ENCODE results near the gene RRBP1.

RRBP1 gene

GRCh38 chr20:17648315-17648646, 33.8 kb downstream of the RRBP1 start:
- Mint-ChIP-seq H3K4me3 (peak overlapping the region in 1 of 3 experiments; percentile 19), H3K27ac (peak overlapping the region in 2 of 3 experiments; percentile 27 to 76)
- no peak for TF ChIP-seq CTCF (IDR thresholded peaks at IDR 0.05; ENCODE audit: unreplicated experiment in 3 of 3)

GRCh38 chr20:17647391-17648314, 34.4 kb downstream of the RRBP1 start:
- Mint-ChIP-seq H3K27me3 (ENCODE audit: low read depth) (no peaks in the 10 kb centered on the region), H3K9me3 (no peaks in the 10 kb centered on the region), H3K4me3 (peak overlapping the region in 1 of 3 experiments; percentile 19), H3K36me3 (ENCODE audit: low read depth) (no peaks in the 10 kb centered on the region), H3K27ac (peak overlapping the region; percentile 27 to 76 (median 74)), H3K4me1 (peaks cover 87% of the 10 kb centered on the region)
- TF ChIP-seq CTCF (IDR thresholded peaks at IDR 0.05; ENCODE audit: unreplicated experiment in 3 of 3) = no peak

More at GRCh38 chr20:17648315-17648646, 33.8 kb downstream of the RRBP1 start:
- peaks cover 4% of the 10 kb centered on the region for H3K36me3 Mint-ChIP-seq (ENCODE audit: low read depth)
- no peaks in the 10 kb centered on the region for H3K9me3 Mint-ChIP-seq
- no peaks in the 10 kb centered on the region for H3K27me3 Mint-ChIP-seq (ENCODE audit: low read depth)
- H3K4me1 Mint-ChIP-seq = peaks cover 92% of the 10 kb centered on the region

GRCh38 chr20:17646961-17647301, 35.1 kb downstream of the RRBP1 start:
- Mint-ChIP-seq H3K4me1 (peaks cover 80% of the 10 kb centered on the region), H3K4me3 (peak overlapping the region in 1 of 3 experiments; percentile 13), H3K9me3 (no peaks in the 10 kb centered on the region), H3K27me3 (ENCODE audit: low read depth) (no peaks in the 10 kb centered on the region), H3K27ac (peak overlapping the region; percentile 69 to 76 (median 74)), H3K36me3 (ENCODE audit: low read depth) (no peaks in the 10 kb centered on the region)
- TF ChIP-seq CTCF (IDR thresholded peaks at IDR 0.05; ENCODE audit: unreplicated experiment in 3 of 3) = no peak

- H3K27me3 Mint-ChIP-seq (ENCODE audit: low read depth) = no peaks in the 10 kb centered on the region
- no peaks in the 10 kb centered on the region for H3K9me3 Mint-ChIP-seq
- no peak for TF ChIP-seq CTCF (IDR thresholded peaks at IDR 0.05; ENCODE audit: unreplicated experiment in 3 of 3)
- peak overlapping the region in 2 of 3 experiments; percentile 1 to 13 for H3K4me3 Mint-ChIP-seq
- no peaks in the 10 kb centered on the region for H3K36me3 Mint-ChIP-seq (ENCODE audit: low read depth)
- H3K27ac Mint-ChIP-seq = peak overlapping the region; percentile 69 to 76 (median 74)
- H3K4me1 Mint-ChIP-seq = peaks cover 78% of the 10 kb centered on the region
Observed at GRCh38 chr20:17646209-17646960, 35.7 kb downstream of the RRBP1 start.

GRCh38 chr20:17645546-17646208, 36.4 kb downstream of the RRBP1 start:
- H3K9me3 Mint-ChIP-seq = no peaks in the 10 kb centered on the region
- no peaks in the 10 kb centered on the region for H3K36me3 Mint-ChIP-seq (ENCODE audit: low read depth)
- TF ChIP-seq CTCF (IDR thresholded peaks at IDR 0.05; ENCODE audit: unreplicated experiment in 3 of 3) = no peak
- H3K27ac Mint-ChIP-seq = peak overlapping the region; percentile 87 to 98 (median 90)
- peaks cover 71% of the 10 kb centered on the region for H3K4me1 Mint-ChIP-seq
- no peaks in the 10 kb centered on the region for H3K27me3 Mint-ChIP-seq (ENCODE audit: low read depth)
- H3K4me3 Mint-ChIP-seq = peak overlapping the region in 1 of 3 experiments; percentile 13
